HepG2 (cell line): ENCODE results near the gene SLC38A2. TPM values are rescaled to one million over a fixed set of nuclear protein-coding genes. Genes with fewer than 3 reads are reported as not detected.

ENCODE experiments used
- AGO2 ChIP-seq: fragments of 200-400 bp; formaldehyde crosslinking; optimal IDR thresholded peaks from 2 replicates; pipeline ENCODE3; 2017; ENCODE audit warnings: mild to moderate bottlenecking, low read depth, low read length, moderate library complexity
- CREB1 ChIP-seq, 2 experiments: fragments of 450-650 bp in 1 of 2; IDR thresholded peaks; 2 replicates each; pipeline ENCODE4 v1.6.1; 2016 to 2017; ENCODE audit warnings: control low read depth in 1 of 2, mild to moderate bottlenecking in 1 of 2, missing compliant biosample characterization in 1 of 2, missing genetic modification characterization in 1 of 2
- HOXD1 ChIP-seq: sonication (generic); formaldehyde crosslinking; IDR thresholded peaks from 2 replicates; pipeline ENCODE4 v1.5.0; 2020; ENCODE audit warnings: missing genetic modification reagents
- KLF9 ChIP-seq: IDR thresholded peaks from 2 replicates; pipeline ENCODE4 v1.6.1; 2016; ENCODE audit warnings: low read depth
- MAFF ChIP-seq: IDR thresholded peaks from 2 replicates; pipeline ENCODE4 v1.6.1; 2011; ENCODE audit warnings: low read depth, low read length, improper control_type of control experiment
- MTA1 ChIP-seq: sonication (generic); formaldehyde crosslinking; IDR thresholded peaks from 2 replicates; pipeline ENCODE4 v1.4.0; 2020; ENCODE audit warnings: missing genetic modification reagents, mild to moderate bottlenecking, borderline replicate concordance
- MYPOP ChIP-seq: sonication (generic); formaldehyde crosslinking; IDR thresholded peaks from 2 replicates; pipeline ENCODE4 v1.8.1; 2023; ENCODE audit warnings: mild to moderate bottlenecking, moderate library complexity, missing genetic modification reagents
- NR2F6 ChIP-seq, 2 experiments: IDR thresholded peaks; 2 replicates each; pipeline ENCODE4 v1.6.1; 2016; ENCODE audit warnings: antibody characterized with exemption in 1 of 2, mild to moderate bottlenecking in 1 of 2
- SOX6 ChIP-seq, 2 experiments: fragments of 450-650 bp in 1 of 2; sonication (generic) in 1 of 2; formaldehyde crosslinking in 1 of 2; IDR thresholded peaks; 2 replicates each; pipeline versions ENCODE4 v1.4.0 to v1.6.1; 2017 to 2020; ENCODE audit warnings: antibody characterized with exemption in 1 of 2, mild to moderate bottlenecking in 1 of 2, missing genetic modification reagents in 1 of 2
- WIZ ChIP-seq: sonication (generic); formaldehyde crosslinking; IDR thresholded peaks from 2 replicates; pipeline ENCODE4 v1.5.1; 2020; ENCODE audit warnings: mild to moderate bottlenecking, missing genetic modification reagents
- ZBTB14 ChIP-seq: sonication (generic); formaldehyde crosslinking; IDR thresholded peaks from 2 replicates; pipeline ENCODE4 v1.4.0; 2020; ENCODE audit warnings: missing genetic modification reagents
- ZBTB42 ChIP-seq: sonication (generic); formaldehyde crosslinking; IDR thresholded peaks from 2 replicates; pipeline ENCODE4 v1.5.0; 2020; ENCODE audit warnings: mild to moderate bottlenecking, missing genetic modification reagents
- ZEB1 ChIP-seq: IDR thresholded peaks from 2 replicates; pipeline ENCODE4 v1.6.1; 2012; ENCODE audit warnings: mild to moderate bottlenecking, low read depth, inconsistent platforms; ENCODE audit not compliant: insufficient replicate concordance
- ZFP36L2 ChIP-seq: sonication (generic); formaldehyde crosslinking; IDR thresholded peaks from 2 replicates; pipeline ENCODE4 v1.4.0; 2020; ENCODE audit warnings: missing genetic modification reagents
- ZFP37 ChIP-seq: sonication (generic); formaldehyde crosslinking; IDR thresholded peaks from 2 replicates; pipeline ENCODE4 v1.4.0; 2020; ENCODE audit warnings: missing genetic modification reagents, borderline replicate concordance
- ZMAT3 ChIP-seq: sonication (generic); formaldehyde crosslinking; conservative IDR thresholded peaks from 2 replicates; pipeline ENCODE4 v1.7.0; 2021; ENCODE audit warnings: missing genetic modification reagents
- ZNF329 ChIP-seq: sonication (generic); formaldehyde crosslinking; IDR thresholded peaks from 2 replicates; pipeline ENCODE4 v1.9.0; 2021; ENCODE audit warnings: low read depth, mild to moderate bottlenecking, missing genetic modification reagents
- ZNF552 ChIP-seq: sonication (generic); formaldehyde crosslinking; IDR thresholded peaks from 2 replicates; pipeline ENCODE4 v1.9.0; 2022; ENCODE audit warnings: missing genetic modification reagents, mild to moderate bottlenecking, borderline replicate concordance
- ZNF589 ChIP-seq: sonication (generic); formaldehyde crosslinking; conservative IDR thresholded peaks from 2 replicates; pipeline ENCODE4 v1.8.0; 2022; ENCODE audit warnings: mild to moderate bottlenecking, moderate library complexity, missing genetic modification reagents
- ZNF607 ChIP-seq: sonication (generic); formaldehyde crosslinking; IDR thresholded peaks from 2 replicates; pipeline ENCODE4 v1.5.1; 2020; ENCODE audit warnings: missing genetic modification reagents, mild to moderate bottlenecking, borderline replicate concordance
- ZNF678 ChIP-seq: sonication (generic); formaldehyde crosslinking; IDR thresholded peaks from 2 replicates; pipeline ENCODE4 v1.4.0; 2020; ENCODE audit warnings: mild to moderate bottlenecking, missing genetic modification reagents
- ZNF746 ChIP-seq: sonication (generic); formaldehyde crosslinking; IDR thresholded peaks from 2 replicates; pipeline ENCODE4 v1.8.0; 2022; ENCODE audit warnings: mild to moderate bottlenecking, missing genetic modification reagents
- ZSCAN22 ChIP-seq: sonication (generic); formaldehyde crosslinking; IDR thresholded peaks from 2 replicates; pipeline ENCODE4 v1.4.0; 2020; ENCODE audit warnings: mild to moderate bottlenecking, missing genetic modification reagents
- polyA plus RNA-seq, 8 experiments: library from polyadenylated mRNA; depleted of rRNA in 3 of 8; stranded (reverse) in 7 of 8; unstranded in 1 of 8; fragments of >200 nt; fragmentation: Illumina TruSeq in 4 of 8; extraction: Trizol in 4 of 8; gene quantifications; 2 replicates each; pipeline versions ENCODE4 v1.2.1 to v1.2.3, GENCODE V29; 2011 to 2016; ENCODE audit warnings: low read depth in 4 of 8, missing spikeins in 1 of 8, mixed read lengths in 1 of 8; ENCODE audit not compliant: insufficient read depth in 1 of 8
- total RNA-seq, 5 experiments: library from RNA; depleted of rRNA; stranded (reverse); fragments of >200 nt; fragmentation: Illumina TruSeq; extraction: Trizol; gene quantifications; 2 replicates each; pipeline ENCODE4 v1.2.3, GENCODE V29; 2016; ENCODE audit warnings: low read depth in 1 of 5
- TF ChIP-seq, protein P1 (sequence below): sonication (generic); formaldehyde crosslinking; conservative IDR thresholded peaks from 2 replicates; pipeline ENCODE4 v1.8.1; 2023; ENCODE audit warnings: missing genetic modification reagents
- TF ChIP-seq, protein P2 (sequence below): fragments of 450-650 bp; IDR thresholded peaks from 2 replicates; pipeline ENCODE4 v1.6.1; 2016

SLC38A2 gene
- total and polyA plus RNA-seq, 2 of the 13 experiments (the other 11 are each of a cell fraction or from before 2014, with no cell fraction given) = 368 to 880 TPM

GRCh38 chr12:46372544-46373300 is at the start of gene SLC38A2 (continued):
- TF ChIP-seq, protein P1, sequence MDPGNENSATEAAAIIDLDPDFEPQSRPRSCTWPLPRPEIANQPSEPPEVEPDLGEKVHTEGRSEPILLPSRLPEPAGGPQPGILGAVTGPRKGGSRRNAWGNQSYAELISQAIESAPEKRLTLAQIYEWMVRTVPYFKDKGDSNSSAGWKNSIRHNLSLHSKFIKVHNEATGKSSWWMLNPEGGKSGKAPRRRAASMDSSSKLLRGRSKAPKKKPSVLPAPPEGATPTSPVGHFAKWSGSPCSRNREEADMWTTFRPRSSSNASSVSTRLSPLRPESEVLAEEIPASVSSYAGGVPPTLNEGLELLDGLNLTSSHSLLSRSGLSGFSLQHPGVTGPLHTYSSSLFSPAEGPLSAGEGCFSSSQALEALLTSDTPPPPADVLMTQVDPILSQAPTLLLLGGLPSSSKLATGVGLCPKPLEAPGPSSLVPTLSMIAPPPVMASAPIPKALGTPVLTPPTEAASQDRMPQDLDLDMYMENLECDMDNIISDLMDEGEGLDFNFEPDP (CRISPR knock-in tag) = peak; percentile 69; the same call in 1 of the 2 replicates
- TF ChIP-seq ZBTB14 = peak; percentile 68
- TF ChIP-seq ZNF607 (CRISPR knock-in tag) = no peak
- TF ChIP-seq ZMAT3 (CRISPR knock-in tag) = no peak; the same call in 1 of the 2 replicates
- TF ChIP-seq MTA1 = no peak; the same call in 1 of the 2 replicates
- TF ChIP-seq ZBTB42 = no peak
- no peak for TF ChIP-seq MAFF
- peak; percentile 89; the same call in 1 of the 2 replicates for TF ChIP-seq WIZ (CRISPR knock-in tag)
- TF ChIP-seq ZNF329 = no peak; the same call in 1 of the 2 replicates
- no peak for TF ChIP-seq AGO2
- TF ChIP-seq, protein P2, sequence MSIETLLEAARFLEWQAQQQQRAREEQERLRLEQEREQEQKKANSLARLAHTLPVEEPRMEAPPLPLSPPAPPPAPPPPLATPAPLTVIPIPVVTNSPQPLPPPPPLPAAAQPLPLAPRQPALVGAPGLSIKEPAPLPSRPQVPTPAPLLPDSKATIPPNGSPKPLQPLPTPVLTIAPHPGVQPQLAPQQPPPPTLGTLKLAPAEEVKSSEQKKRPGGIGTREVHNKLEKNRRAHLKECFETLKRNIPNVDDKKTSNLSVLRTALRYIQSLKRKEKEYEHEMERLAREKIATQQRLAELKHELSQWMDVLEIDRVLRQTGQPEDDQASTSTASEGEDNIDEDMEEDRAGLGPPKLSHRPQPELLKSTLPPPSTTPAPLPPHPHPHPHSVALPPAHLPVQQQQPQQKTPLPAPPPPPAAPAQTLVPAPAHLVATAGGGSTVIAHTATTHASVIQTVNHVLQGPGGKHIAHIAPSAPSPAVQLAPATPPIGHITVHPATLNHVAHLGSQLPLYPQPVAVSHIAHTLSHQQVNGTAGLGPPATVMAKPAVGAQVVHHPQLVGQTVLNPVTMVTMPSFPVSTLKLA = 0 out of 2 replicates have a peak, but pooled peaks have one; percentile 44
- no peak for TF ChIP-seq ZEB1
- TF ChIP-seq CREB1 (IDR thresholded peaks at IDR 0.05) = peak; percentile 67
- peak; percentile 37 for TF ChIP-seq CREB1 (CRISPR knock-in tag; IDR thresholded peaks at IDR 0.05)
- TF ChIP-seq NR2F6 (IDR thresholded peaks at IDR 0.05) = no peak
- peak; percentile 44 for TF ChIP-seq NR2F6 (CRISPR knock-in tag; IDR thresholded peaks at IDR 0.05)
- TF ChIP-seq ZFP36L2 (CRISPR knock-in tag) = 0 out of 2 replicates have a peak, but pooled peaks have one; percentile 59
- no peak for TF ChIP-seq SOX6 (IDR thresholded peaks at IDR 0.05)
- TF ChIP-seq SOX6 (CRISPR knock-in tag; IDR thresholded peaks at IDR 0.05) = peak; percentile 70
- peak; percentile 69; the same call in 1 of the 2 replicates for TF ChIP-seq KLF9 (CRISPR knock-in tag)
- peak; percentile 89 for TF ChIP-seq ZFP37 (CRISPR knock-in tag)
- TF ChIP-seq MYPOP (CRISPR knock-in tag) = peak; percentile 63; the same call in 1 of the 2 replicates
- TF ChIP-seq ZNF746 (CRISPR knock-in tag) = peak; percentile 63; the same call in 1 of the 2 replicates
- TF ChIP-seq ZNF678 = peak; percentile 53; the same call in 1 of the 2 replicates
- TF ChIP-seq ZNF589 (CRISPR knock-in tag) = peak; percentile 87
- TF ChIP-seq ZNF552 = peak; percentile 75; the same call in 1 of the 2 replicates
- peak; percentile 4; the same call in 1 of the 2 replicates for TF ChIP-seq ZSCAN22 (CRISPR knock-in tag)
- TF ChIP-seq HOXD1 = peak; percentile 89
